ENCODE data around the gene ACTR6. TPM values are rescaled to one million over a fixed set of nuclear protein-coding genes. Genes with fewer than 3 reads are reported as not detected.
"Not testable (repeated sequence)": the region's sequence is repeated elsewhere in the genome, so short reads cannot be mapped to it uniquely, and the experiment has no call there.

Gene ACTR6
- total RNA-seq, 1 donor from 2014 or later, result 10.2 TPM

- DNase-seq (ENCODE audit: low spot score), result no peak
- no peak for ATAC-seq
Observed at GRCh38 chr12:100184549-100185145, 16.0 kb upstream of the ACTR6 start.

GRCh38 chr12:100185361-100185894 is 15.2 kb upstream of the ACTR6 start:
- ATAC-seq, result peak; percentile 35
- no peak for DNase-seq (ENCODE audit: low spot score)

- ATAC-seq (peak; percentile 22), DNase-seq (ENCODE audit: low spot score) (no peak)
Observed at GRCh38 chr12:100186071-100186470, 14.5 kb upstream of the ACTR6 start.

GRCh38 chr12:100187068-100187467 is 13.5 kb upstream of the ACTR6 start:
- peak; percentile 71 for ATAC-seq
- no peak for DNase-seq (ENCODE audit: low spot score)

GRCh38 chr12:100187857-100188519 is 12.6 kb upstream of the ACTR6 start:
- no peak for ATAC-seq
- DNase-seq (ENCODE audit: low spot score), result no peak

- not testable (repeated sequence) for DNase-seq (ENCODE audit: low spot score); ATAC-seq
Observed at GRCh38 chr12:100188888-100189635, 11.6 kb upstream of the ACTR6 start.

- DNase-seq (ENCODE audit: low spot score) (no peak), ATAC-seq (peak; percentile 73)
Observed at GRCh38 chr12:100189636-100190394, 10.8 kb upstream of the ACTR6 start.

- DNase-seq (ENCODE audit: low spot score), result no peak
- ATAC-seq, result no peak
Observed at GRCh38 chr12:100193085-100193484, 7.5 kb upstream of the ACTR6 start.

- DNase-seq (ENCODE audit: low spot score) (no peak), ATAC-seq (no peak)
Observed at GRCh38 chr12:100197486-100197885, 3.1 kb upstream of the ACTR6 start.

- DNase-seq (ENCODE audit: low spot score) (no peak), ATAC-seq (no peak)
Observed at GRCh38 chr12:100199023-100199346, 1.6 kb upstream of the ACTR6 start.

- peak; percentile 92 for ATAC-seq
- peak; percentile 93 for DNase-seq (ENCODE audit: low spot score)
Observed at GRCh38 chr12:100199347-100200149, 1.1 kb upstream of the ACTR6 start.

- DNase-seq (ENCODE audit: low spot score), result no peak
- ATAC-seq, result no peak
Observed at GRCh38 chr12:100201604-100202423, 1.2 kb downstream of the ACTR6 start.

GRCh38 chr12:100207311-100207710 is 6.7 kb downstream of the ACTR6 start:
- ATAC-seq (no peak), DNase-seq (ENCODE audit: low spot score) (no peak)

- DNase-seq (ENCODE audit: low spot score), result no peak
- no peak for ATAC-seq
Observed at GRCh38 chr12:100208834-100209233, 8.2 kb downstream of the ACTR6 start.

- DNase-seq (ENCODE audit: low spot score), result no peak
- ATAC-seq, result no peak
Observed at GRCh38 chr12:100211698-100212097, 11.1 kb downstream of the ACTR6 start.

- ATAC-seq (peak; percentile 64), DNase-seq (ENCODE audit: low spot score) (no peak)
Observed at GRCh38 chr12:100213016-100213891, 12.6 kb downstream of the ACTR6 start.

GRCh38 chr12:100214518-100214917 is 13.9 kb downstream of the ACTR6 start:
- DNase-seq (ENCODE audit: low spot score), result no peak
- ATAC-seq, result peak; percentile 54

- ATAC-seq, result peak; percentile 57
- DNase-seq (ENCODE audit: low spot score), result no peak
Observed at GRCh38 chr12:100215209-100215608, 14.6 kb downstream of the ACTR6 start.

All from left lobe of liver (tissue), 2 donors.